H1 (cell line): ENCODE data around the gene ME3. TPM values are rescaled to one million over a fixed set of nuclear protein-coding genes. Genes with fewer than 3 reads are reported as not detected.

ENCODE experiments used
- CTCF ChIA-PET: fragments of 300-600 bp; sonication (Branson Sonifier 250); formaldehyde crosslinking; loops from one replicate; lab custom pipeline; 2021; ENCODE audit not compliant: partially characterized antibody; lab: Charles Lee
- POLR2A ChIA-PET: fragments of 300-600 bp; sonication (Branson Sonifier 250); formaldehyde crosslinking; loops from one replicate; lab custom pipeline; 2021; ENCODE audit warnings: inconsistent platforms; ENCODE audit not compliant: partially characterized antibody; lab: Charles Lee
- DNase-seq, 2 experiments: peaks; one replicate each; pipeline versions ENCODE4 v3.0.0 to v3.0.0-alpha.2; 2010 to 2022; ENCODE audit warnings: low spot score in 2 of 2, low read depth in 1 of 2, mixed read lengths in 1 of 2
- FAIRE-seq: peaks from 2 replicates; lab custom pipeline; 2011; peaks lifted over from hg19 to GRCh38; lab: Jason Lieb, UNC
- H2AFZ ChIP-seq: 2 replicates; pipeline ENCODE4 v1.8.1; 2012; ENCODE audit warnings: low read length, inconsistent platforms
- H2AK5ac ChIP-seq: 2 replicates; pipeline ENCODE4 v1.6.1; 2013; ENCODE audit warnings: low read depth, low read length
- H2BK120ac ChIP-seq: replicated peaks from 2 replicates; pipeline ENCODE3; 2013; ENCODE audit warnings: low read depth, low read length, inconsistent platforms
- H2BK12ac ChIP-seq: 2 replicates; pipeline ENCODE4 v1.6.1; 2013; ENCODE audit warnings: low read depth, low read length
- H2BK15ac ChIP-seq: 2 replicates; pipeline ENCODE4 v1.6.1; 2013; ENCODE audit warnings: low read length
- H2BK20ac ChIP-seq: 2 replicates; pipeline ENCODE4 v1.6.1; 2013; ENCODE audit warnings: low read length
- H2BK5ac ChIP-seq: 2 replicates; pipeline ENCODE4 v1.6.1; 2013; ENCODE audit warnings: low read depth, low read length
- H3K14ac ChIP-seq: 2 replicates; pipeline ENCODE4 v1.6.1; 2013; ENCODE audit warnings: inconsistent platforms; ENCODE audit not compliant: insufficient read length
- H3K18ac ChIP-seq: 2 replicates; pipeline ENCODE4 v1.6.1; 2013; ENCODE audit warnings: low read length; ENCODE audit errors: extremely low read depth
- H3K23ac ChIP-seq: 2 replicates; pipeline ENCODE4 v1.6.1; 2013; ENCODE audit warnings: inconsistent platforms; ENCODE audit not compliant: insufficient read length
- H3K23me2 ChIP-seq: 2 replicates; pipeline ENCODE4 v1.6.1; 2013; ENCODE audit warnings: low read depth, low read length
- H3K27ac ChIP-seq: 2 replicates; pipeline ENCODE4 v1.6.1; 2011; ENCODE audit warnings: low read depth, low read length, inconsistent platforms
- H3K27me3 ChIP-seq, 4 experiments: replicated peaks in 1 of 4; 1 replicate in 1 of 4; 2 replicates in 3 of 4; pipeline versions ENCODE4 v1.6.1 to v1.8.1; 2011 to 2013; ENCODE audit warnings: low read length in 3 of 4, mild to moderate bottlenecking in 3 of 4, inconsistent platforms in 2 of 4, mixed read lengths in 2 of 4, moderate library complexity in 1 of 4; ENCODE audit not compliant: control insufficient read depth in 3 of 4, insufficient read depth in 3 of 4; ENCODE audit errors: extremely low read depth in 1 of 4
- H3K36me3 ChIP-seq, 4 experiments: 2 replicates each; pipeline versions ENCODE4 v1.6.1 to v1.8.1; 2011 to 2013; ENCODE audit warnings: mild to moderate bottlenecking in 4 of 4, low read length in 3 of 4, moderate library complexity in 2 of 4, control low read depth in 1 of 4, inconsistent platforms in 1 of 4; ENCODE audit not compliant: insufficient read depth in 4 of 4, control insufficient read depth in 2 of 4
- H3K4ac ChIP-seq: replicated peaks from 2 replicates; pipeline ENCODE3; 2013; ENCODE audit warnings: low read length, low read depth, mixed read lengths, inconsistent platforms; ENCODE audit not compliant: insufficient read length
- H3K4me1 ChIP-seq, 4 experiments: replicated peaks in 1 of 4; 1 replicate in 1 of 4; 2 replicates in 3 of 4; pipeline versions ENCODE4 v1.6.1 to v1.8.1; 2011 to 2013; ENCODE audit warnings: low read length in 3 of 4, inconsistent platforms in 2 of 4, mixed read lengths in 1 of 4; ENCODE audit not compliant: insufficient read depth in 4 of 4, control insufficient read depth in 3 of 4
- H3K4me2 ChIP-seq, 2 experiments: 2 replicates each; pipeline versions ENCODE4 v1.6.1 to v1.8.1; 2011 to 2013; ENCODE audit warnings: low read depth in 2 of 2, low read length in 2 of 2, control low read depth in 1 of 2, inconsistent platforms in 1 of 2, mild to moderate bottlenecking in 1 of 2; ENCODE audit not compliant: insufficient read depth in 1 of 2
- H3K4me3 ChIP-seq, 4 experiments: fragments of 200-600, 300-600 bp in 1 of 4; sonication (generic), shearing (Covaris generic), sonication (Bioruptor Twin) in 1 of 4; 2 replicates each; pipeline versions ENCODE4 v1.5.1 to v1.8.1; 2011 to 2016; ENCODE audit warnings: low read length in 4 of 4, low read depth in 3 of 4, control low read depth in 2 of 4, inconsistent platforms in 2 of 4, mild to moderate bottlenecking in 2 of 4, mixed read lengths in 1 of 4, moderate library complexity in 1 of 4; ENCODE audit not compliant: insufficient read depth in 2 of 4; ENCODE audit errors: extremely low read depth in 1 of 4
- H3K56ac ChIP-seq: replicated peaks from 2 replicates; pipeline ENCODE3; 2013; ENCODE audit warnings: low read depth, mild to moderate bottlenecking, mixed read lengths, low read length, inconsistent platforms; ENCODE audit not compliant: insufficient read length
- H3K79me1 ChIP-seq: 2 replicates; pipeline ENCODE4 v1.6.1; 2013; ENCODE audit warnings: low read depth, low read length, control low read depth
- H3K79me2 ChIP-seq, 2 experiments: 2 replicates each; pipeline versions ENCODE4 v1.6.1 to v1.8.1; 2012 to 2013; ENCODE audit warnings: low read length in 2 of 2, mild to moderate bottlenecking in 2 of 2, inconsistent platforms in 1 of 2; ENCODE audit not compliant: insufficient read depth in 2 of 2, control insufficient read depth in 1 of 2
- H3K9ac ChIP-seq, 4 experiments: replicated peaks in 1 of 4; 1 replicate in 1 of 4; 2 replicates in 3 of 4; pipeline versions ENCODE4 v1.6.1 to v1.8.1; 2011 to 2013; ENCODE audit warnings: low read depth in 3 of 4, low read length in 3 of 4, control low read depth in 2 of 4, mild to moderate bottlenecking in 2 of 4, moderate library complexity in 2 of 4, inconsistent platforms in 1 of 4; ENCODE audit errors: extremely low read depth in 1 of 4
- H3K9me3 ChIP-seq, 2 experiments: 2 replicates each; pipeline versions ENCODE4 v1.6.1 to v1.8.1; 2012 to 2013; ENCODE audit warnings: mild to moderate bottlenecking in 2 of 2, moderate library complexity in 2 of 2, control low read depth in 1 of 2, inconsistent platforms in 1 of 2, low read depth in 1 of 2, low read length in 1 of 2, mixed read lengths in 1 of 2; ENCODE audit not compliant: insufficient read depth in 2 of 2
- H4K20me1 ChIP-seq, 2 experiments: replicated peaks in 1 of 2; 2 replicates each; pipeline versions ENCODE3 to v1.8.1; 2011 to 2013; ENCODE audit warnings: inconsistent platforms in 2 of 2, low read length in 2 of 2, mild to moderate bottlenecking in 1 of 2; ENCODE audit not compliant: insufficient read depth in 2 of 2, control insufficient read depth in 1 of 2
- H4K5ac ChIP-seq: 2 replicates; pipeline ENCODE4 v1.6.1; 2013; ENCODE audit warnings: low read length, low read depth, mixed read lengths, inconsistent platforms; ENCODE audit not compliant: insufficient read length
- H4K8ac ChIP-seq: 2 replicates; pipeline ENCODE4 v1.8.0; 2013; ENCODE audit warnings: mild to moderate bottlenecking, moderate library complexity, low read length, inconsistent platforms; ENCODE audit not compliant: insufficient read depth; ENCODE audit errors: extremely low read depth
- H4K91ac ChIP-seq: replicated peaks from 2 replicates; pipeline ENCODE3; 2013; ENCODE audit warnings: low read length, mixed read lengths, inconsistent platforms; ENCODE audit not compliant: insufficient read length
- BACH1 ChIP-seq: IDR thresholded peaks from 2 replicates; pipeline ENCODE4 v1.6.1; 2012; ENCODE audit warnings: low read length, improper control_type of control experiment
- BCL11A ChIP-seq, 2 experiments: IDR thresholded peaks; one replicate each; pipeline ENCODE4 v1.6.1; 2011; ENCODE audit warnings: low read depth in 2 of 2, low read length in 2 of 2, mild to moderate bottlenecking in 2 of 2
- BRCA1 ChIP-seq: IDR thresholded peaks from 2 replicates; pipeline ENCODE4 v1.6.1; 2012; ENCODE audit warnings: low read depth, low read length, improper control_type of control experiment
- CREB1 ChIP-seq: IDR thresholded peaks from 2 replicates; pipeline ENCODE4 v1.6.1; 2012; ENCODE audit warnings: inconsistent platforms
- EZH2 ChIP-seq: fragments of 200-600 bp; sonication (generic); IDR thresholded peaks from 2 replicates; pipeline ENCODE4 v1.7.1; 2012; ENCODE audit warnings: low read depth, mild to moderate bottlenecking, moderate library complexity, low read length, inconsistent platforms; ENCODE audit not compliant: severe bottlenecking
- FOSL1 ChIP-seq: IDR thresholded peaks from 2 replicates; pipeline ENCODE4 v1.6.1; 2011; ENCODE audit warnings: mild to moderate bottlenecking, low read depth, low read length, moderate library complexity; ENCODE audit not compliant: insufficient read depth
- GABPA ChIP-seq: IDR thresholded peaks from 2 replicates; pipeline ENCODE4 v1.6.1; 2011; ENCODE audit warnings: mild to moderate bottlenecking, low read length, moderate library complexity, borderline replicate concordance; ENCODE audit not compliant: insufficient read depth
- GTF2F1 ChIP-seq: IDR thresholded peaks from 2 replicates; pipeline ENCODE4 v1.6.1; 2012; ENCODE audit warnings: low read depth, low read length, improper control_type of control experiment, borderline replicate concordance
- POLR2AphosphoS5 ChIP-seq: IDR thresholded peaks from 2 replicates; pipeline ENCODE4 v1.6.1; 2011; ENCODE audit warnings: low read depth, low read length
- RFX5 ChIP-seq: IDR thresholded peaks from 2 replicates; pipeline ENCODE4 v1.6.1; 2011; ENCODE audit warnings: low read depth, low read length, improper control_type of control experiment, borderline replicate concordance
- SAP30 ChIP-seq: fragments of 300-600 bp; sonication (generic); IDR thresholded peaks from 2 replicates; pipeline ENCODE4 v1.7.1; 2012; ENCODE audit warnings: low read length, moderate library complexity, mild to moderate bottlenecking, inconsistent platforms; ENCODE audit not compliant: insufficient read depth, insufficient replicate concordance
- TAF1 ChIP-seq: IDR thresholded peaks from 2 replicates; pipeline ENCODE4 v1.6.1; 2011; ENCODE audit warnings: mild to moderate bottlenecking, low read depth, low read length
- TEAD4 ChIP-seq: IDR thresholded peaks from 2 replicates; pipeline ENCODE4 v1.6.1; 2012; ENCODE audit warnings: low read depth, low read length, inconsistent platforms, mixed read lengths
- WGBS, 2 experiments: shearing (Covaris generic) in 1 of 2; methylation state at CpG; one replicate each; pipeline versions ENCODE4 v1.1.6 to v1.1.7; 2013 to 2015; ENCODE audit warnings: low lambda C conversion rate in 2 of 2, mixed read lengths in 2 of 2, inconsistent platforms in 1 of 2, low coverage in 1 of 2, missing lambda C conversion rate in 1 of 2; ENCODE audit not compliant: insufficient replicate concordance in 2 of 2, insufficient coverage in 1 of 2, insufficient read length in 1 of 2; ENCODE audit errors: extremely low coverage in 1 of 2, missing lambda C conversion rate in 1 of 2; 5-methylcytosine and 5-hydroxymethylcytosine counted together
- polyA plus RNA-seq, 7 experiments: library from polyadenylated mRNA; depleted of rRNA in 3 of 7; stranded (reverse) in 5 of 7; unstranded in 2 of 7; fragments of >200 nt in 5 of 7; fragments of 200-250 nt in 2 of 7; gene quantifications; 1 replicate in 5 of 7; 2 replicates in 1 of 7; 4 replicates in 1 of 7; pipeline versions ENCODE4 v1.2.1 to v1.2.3, GENCODE V29; 2011 to 2013; ENCODE audit warnings: missing spikeins in 2 of 7, mixed read lengths in 2 of 7
- total RNA-seq: library from RNA; stranded (reverse); fragmentation: NEBNext Ultra II Directional; extraction: Animal tissue kit (Norgen Biotek cat#: 25700); gene quantifications from 2 replicates; pipeline ENCODE4 v1.2.1, GENCODE V29; 2021
- TF ChIP-seq, protein P1 (sequence below): IDR thresholded peaks from 2 replicates; pipeline ENCODE4 v1.6.1; 2012; ENCODE audit warnings: inconsistent platforms

ME3 gene
- total and polyA plus RNA-seq, 2 of the 8 experiments (the other 6 are each of a cell fraction or from before 2014, with no cell fraction given) = 1.5 to 2.8 TPM

DNA sequence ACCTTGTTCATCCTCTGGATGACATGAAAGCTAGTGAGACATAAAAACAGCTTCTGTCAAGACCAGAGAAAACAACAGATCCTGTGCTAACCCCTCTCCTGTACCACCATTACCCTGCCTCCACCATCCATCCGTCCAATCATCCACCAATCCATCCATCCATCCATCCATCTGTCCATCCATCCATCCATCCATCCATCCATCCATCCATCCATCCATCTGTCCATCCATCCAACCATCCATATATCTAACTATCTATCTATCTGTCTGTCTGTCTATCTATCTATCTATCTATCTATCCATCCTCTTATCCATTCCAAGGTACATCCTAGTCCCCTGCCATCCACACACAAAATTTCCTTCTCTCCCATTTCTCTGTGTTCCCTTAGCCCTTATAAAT lies 46.6 kb upstream of the ME3 start:
- POLR2A ChIA-PET = interaction anchor here (0.7 kb wide), 1 partner anchor 132 kb away, joined by 4 read pairs; no protein-coding TSS in a partner anchor
- TF ChIP-seq TAF1 = no peak
- no peak for TF ChIP-seq TEAD4
- TF ChIP-seq FOSL1 = no peak
- no peak for TF ChIP-seq BACH1
- TF ChIP-seq GTF2F1 = no peak
- no peak for TF ChIP-seq CREB1
- no peak for TF ChIP-seq SAP30
- TF ChIP-seq BRCA1 = no peak
- no peak for TF ChIP-seq GABPA
- no peak for TF ChIP-seq EZH2
- no peak for TF ChIP-seq BCL11A (IDR thresholded peaks at IDR 0.05; ENCODE audit: low read depth in 2 of 2, low read length in 2 of 2)
- TF ChIP-seq, protein P1, sequence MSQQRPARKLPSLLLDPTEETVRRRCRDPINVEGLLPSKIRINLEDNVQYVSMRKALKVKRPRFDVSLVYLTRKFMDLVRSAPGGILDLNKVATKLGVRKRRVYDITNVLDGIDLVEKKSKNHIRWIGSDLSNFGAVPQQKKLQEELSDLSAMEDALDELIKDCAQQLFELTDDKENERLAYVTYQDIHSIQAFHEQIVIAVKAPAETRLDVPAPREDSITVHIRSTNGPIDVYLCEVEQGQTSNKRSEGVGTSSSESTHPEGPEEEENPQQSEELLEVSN = no peak
- no peak for TF ChIP-seq RFX5
- TF ChIP-seq POLR2AphosphoS5 = no peak

More for the DNA sequence above, 46.6 kb upstream of the ME3 start:
- no peak overlapping the region for H3K9ac ChIP-seq
- H3K27me3 ChIP-seq = no peaks in the 10 kb centered on the region
- no peak overlapping the region for H3K23ac ChIP-seq
- H2AK5ac ChIP-seq = no peak overlapping the region
- peaks cover 0 to 1% of the 10 kb centered on the region in 2 experiments for H4K20me1 ChIP-seq
- no peak overlapping the region for H2BK120ac ChIP-seq
- peaks cover 3% of the 10 kb centered on the region; the same call in 1 of the 2 replicates for H3K23me2 ChIP-seq
- no peaks in the 10 kb centered on the region for H3K36me3 ChIP-seq
- no peak for DNase-seq
- no peak for FAIRE-seq
- no peak overlapping the region for H3K18ac ChIP-seq
- H3K79me2 ChIP-seq = no peaks in the 10 kb centered on the region
- no peak overlapping the region for H3K56ac ChIP-seq
- H3K79me1 ChIP-seq = no peaks in the 10 kb centered on the region
- WGBS, 2 experiments = 87% methylated on average over 1 of the region's 1 CpG; no CpG with 5 or more reads in 1 of the 2 experiments
- H4K8ac ChIP-seq = no peak overlapping the region
- no peak overlapping the region for H3K4me3 ChIP-seq
- H2BK5ac ChIP-seq = no peak overlapping the region
- H2BK12ac ChIP-seq = no peak overlapping the region
- no peak overlapping the region for H4K91ac ChIP-seq
- H3K4me2 ChIP-seq = no peak overlapping the region
- H3K9me3 ChIP-seq = 0 out of 4 replicates have a peak, but pooled peaks cover 0 to 7% of the 10 kb centered on the region in 2 experiments
- no peak overlapping the region for H3K27ac ChIP-seq
- H2AFZ ChIP-seq = no peak overlapping the region
- no peak overlapping the region for H2BK20ac ChIP-seq
- CTCF ChIA-PET = interaction anchor here (0.6 to 1.7 kb wide), 3 partner anchors 31 to 71 kb away, joined by 3 to 4 read pairs (median 4); no protein-coding TSS in a partner anchor
- no peak overlapping the region for H3K4ac ChIP-seq
- no peaks in the 10 kb centered on the region for H3K4me1 ChIP-seq
- no peak overlapping the region for H3K14ac ChIP-seq
- H2BK15ac ChIP-seq = no peak overlapping the region
- H4K5ac ChIP-seq = no peak overlapping the region
